PFSK-1 (cell line): Measurements from ENCODE around the gene RPL15.

Experiments used
- FOXP2 ChIP-seq: optimal IDR thresholded peaks from 2 replicates; pipeline ENCODE3; 2011; ENCODE audit warnings: borderline replicate concordance, control low read depth, inconsistent platforms; ENCODE audit not compliant: insufficient read depth; ENCODE audit errors: extremely low read length, extremely low read depth
- POLR2AphosphoS5 ChIP-seq: IDR thresholded peaks from 2 replicates; pipeline ENCODE4 v1.6.1; 2012; ENCODE audit warnings: low read depth, mild to moderate bottlenecking, control low read depth, low read length, moderate library complexity
- SIN3A ChIP-seq: IDR thresholded peaks from 2 replicates; pipeline ENCODE4 v1.6.1; 2012; ENCODE audit warnings: mild to moderate bottlenecking, low read length, moderate library complexity, borderline replicate concordance; ENCODE audit not compliant: insufficient read depth
- TAF1 ChIP-seq: IDR thresholded peaks from 2 replicates; pipeline ENCODE4 v1.6.1; 2012; ENCODE audit warnings: low read length, control low read depth, borderline replicate concordance; ENCODE audit not compliant: insufficient read depth
- TF ChIP-seq, protein P1 (sequence below), 2 experiments: IDR thresholded peaks; 2 replicates each; pipeline versions ENCODE4 v1.6.1 to v1.8.0; 2011 to 2012; ENCODE audit warnings: low read depth in 2 of 2, low read length in 2 of 2, control low read depth in 1 of 2, inconsistent platforms in 1 of 2, mild to moderate bottlenecking in 1 of 2, moderate library complexity in 1 of 2; ENCODE audit not compliant: insufficient read depth in 1 of 2

The RPL15 gene

DNA sequence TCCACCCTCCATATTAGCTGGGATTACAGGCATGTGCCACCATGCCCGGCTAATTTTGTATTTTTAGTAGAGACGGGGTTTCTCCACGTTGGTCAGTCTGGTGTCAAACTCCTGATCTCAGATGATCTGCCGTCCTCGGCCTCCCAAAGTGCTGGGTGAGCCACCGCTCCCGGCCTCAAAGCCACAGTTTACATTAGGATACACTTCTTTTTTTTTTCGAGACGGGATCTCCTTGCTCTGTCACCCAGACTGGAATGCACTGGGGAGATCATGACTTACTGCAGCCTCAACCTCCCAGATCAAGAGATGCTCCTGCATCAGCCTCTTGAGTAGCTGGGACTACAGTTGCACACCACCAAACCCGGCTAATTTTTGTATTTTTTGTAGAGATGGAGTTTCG, 25.6 kb downstream of the RPL15 start:
- TF ChIP-seq SIN3A (no peak), POLR2AphosphoS5 (no peak), TAF1 (no peak), FOXP2 (no peak)
- TF ChIP-seq, protein P1, sequence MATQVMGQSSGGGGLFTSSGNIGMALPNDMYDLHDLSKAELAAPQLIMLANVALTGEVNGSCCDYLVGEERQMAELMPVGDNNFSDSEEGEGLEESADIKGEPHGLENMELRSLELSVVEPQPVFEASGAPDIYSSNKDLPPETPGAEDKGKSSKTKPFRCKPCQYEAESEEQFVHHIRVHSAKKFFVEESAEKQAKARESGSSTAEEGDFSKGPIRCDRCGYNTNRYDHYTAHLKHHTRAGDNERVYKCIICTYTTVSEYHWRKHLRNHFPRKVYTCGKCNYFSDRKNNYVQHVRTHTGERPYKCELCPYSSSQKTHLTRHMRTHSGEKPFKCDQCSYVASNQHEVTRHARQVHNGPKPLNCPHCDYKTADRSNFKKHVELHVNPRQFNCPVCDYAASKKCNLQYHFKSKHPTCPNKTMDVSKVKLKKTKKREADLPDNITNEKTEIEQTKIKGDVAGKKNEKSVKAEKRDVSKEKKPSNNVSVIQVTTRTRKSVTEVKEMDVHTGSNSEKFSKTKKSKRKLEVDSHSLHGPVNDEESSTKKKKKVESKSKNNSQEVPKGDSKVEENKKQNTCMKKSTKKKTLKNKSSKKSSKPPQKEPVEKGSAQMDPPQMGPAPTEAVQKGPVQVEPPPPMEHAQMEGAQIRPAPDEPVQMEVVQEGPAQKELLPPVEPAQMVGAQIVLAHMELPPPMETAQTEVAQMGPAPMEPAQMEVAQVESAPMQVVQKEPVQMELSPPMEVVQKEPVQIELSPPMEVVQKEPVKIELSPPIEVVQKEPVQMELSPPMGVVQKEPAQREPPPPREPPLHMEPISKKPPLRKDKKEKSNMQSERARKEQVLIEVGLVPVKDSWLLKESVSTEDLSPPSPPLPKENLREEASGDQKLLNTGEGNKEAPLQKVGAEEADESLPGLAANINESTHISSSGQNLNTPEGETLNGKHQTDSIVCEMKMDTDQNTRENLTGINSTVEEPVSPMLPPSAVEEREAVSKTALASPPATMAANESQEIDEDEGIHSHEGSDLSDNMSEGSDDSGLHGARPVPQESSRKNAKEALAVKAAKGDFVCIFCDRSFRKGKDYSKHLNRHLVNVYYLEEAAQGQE (IDR thresholded peaks at IDR 0.05; ENCODE audit: insufficient read depth in 1 of 2, low read depth in 2 of 2, low read length in 2 of 2) = no peak

DNA sequence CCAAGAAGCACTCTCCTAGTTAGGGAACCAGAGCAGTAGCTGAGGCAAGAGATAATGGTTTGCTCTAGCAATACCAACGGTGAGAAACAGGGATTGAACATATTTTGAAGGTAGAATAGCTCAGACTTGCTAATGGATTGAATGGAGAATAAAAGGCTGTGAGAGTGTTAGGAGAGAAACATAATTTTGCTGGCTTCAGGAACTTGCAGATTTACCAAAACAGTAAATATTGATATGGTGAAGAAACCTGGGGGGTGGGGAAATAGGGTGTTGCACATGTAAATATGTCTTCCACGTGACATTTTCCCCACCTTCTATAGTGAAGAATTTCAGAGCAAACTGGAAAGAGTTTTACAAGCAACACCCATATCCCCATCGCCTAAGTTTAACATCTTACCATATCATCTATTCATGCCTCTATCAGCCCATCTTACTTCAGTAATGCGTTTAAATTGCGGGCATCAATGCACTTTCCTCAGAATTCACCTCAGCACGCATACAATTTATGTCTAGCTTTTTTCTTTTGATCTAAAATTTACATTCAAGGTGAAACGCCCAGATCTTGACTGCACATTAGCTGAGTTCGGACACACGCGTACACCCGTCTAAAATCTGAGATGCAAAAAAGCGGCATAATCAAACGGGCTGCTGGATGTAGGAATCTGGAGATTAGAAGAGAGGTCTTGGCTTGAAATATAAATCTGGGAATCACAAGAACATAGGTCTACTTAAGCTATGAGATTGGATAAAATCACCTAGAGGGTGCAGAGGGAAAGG, 27.3 kb downstream of the RPL15 start:
- no peak for TF ChIP-seq TAF1
- TF ChIP-seq, protein P1 (IDR thresholded peaks at IDR 0.05; ENCODE audit: insufficient read depth in 1 of 2, low read depth in 2 of 2, low read length in 2 of 2) = no peak
- no peak for TF ChIP-seq POLR2AphosphoS5
- TF ChIP-seq SIN3A = no peak
- no peak for TF ChIP-seq FOXP2

DNA sequence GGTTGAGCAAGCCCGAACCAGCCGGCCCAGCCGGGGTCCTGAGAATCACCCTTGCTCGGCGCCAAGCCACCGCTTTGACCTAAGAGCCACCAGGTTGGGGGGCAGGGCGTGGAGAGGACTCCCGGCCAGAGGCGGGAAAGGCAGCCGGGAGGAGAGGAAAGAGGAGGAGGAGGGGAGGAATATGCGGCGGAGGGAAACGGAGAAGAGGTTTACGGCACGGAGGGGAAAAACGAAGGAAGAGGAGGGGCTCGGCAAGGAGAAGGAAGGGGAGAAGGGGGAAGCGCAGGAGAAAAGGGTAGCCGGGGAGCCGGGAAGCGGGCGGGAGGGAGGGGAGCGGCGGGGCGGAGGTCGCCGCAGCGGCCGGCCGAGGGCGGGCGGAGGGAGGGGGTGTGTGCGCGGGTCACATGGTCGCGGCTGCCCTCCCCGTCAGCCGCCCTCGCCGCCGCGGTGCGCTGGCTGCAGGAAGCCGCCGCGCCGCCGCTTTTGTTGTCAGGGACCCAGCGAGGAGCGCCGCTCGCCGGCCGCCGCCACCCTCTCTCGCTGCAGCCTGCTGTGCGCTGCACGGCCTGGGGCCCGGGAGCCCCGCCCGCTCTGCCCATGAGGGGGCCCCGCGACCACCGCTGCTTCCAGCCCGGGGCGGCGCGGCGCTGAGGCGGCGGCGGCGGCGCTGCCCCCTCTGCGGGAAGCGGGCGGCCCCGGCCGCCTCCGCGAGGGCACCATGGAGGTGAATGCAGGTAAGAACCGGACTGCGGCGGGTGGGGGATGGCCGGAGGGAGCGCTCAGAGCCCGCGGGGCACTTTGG, 28.1 kb downstream of the RPL15 start, which contains the start of gene NR1D2:
NR1D2 (plus strand) TSS at position 426 of the 802 bp plus-strand sequence; CDS start at position 719, 293 bp downstream.
- TF ChIP-seq FOXP2 (peak; percentile 18), POLR2AphosphoS5 (no peak)

DNA sequence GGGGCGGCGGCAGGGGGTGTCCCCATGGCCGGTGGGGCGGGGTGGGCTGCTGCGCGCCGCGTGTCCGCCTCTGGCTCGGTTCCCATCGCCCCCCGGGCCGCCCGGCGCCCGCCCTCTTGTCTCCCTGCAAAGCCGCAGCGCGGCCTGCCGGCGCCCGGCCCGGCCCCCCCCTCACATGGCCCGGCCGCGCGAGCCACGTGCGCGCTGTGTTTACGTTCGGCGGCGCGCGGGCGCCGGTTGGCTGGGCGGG, 28.7 kb downstream of the RPL15 start:
- TF ChIP-seq SIN3A (no peak), POLR2AphosphoS5 (no peak), TAF1 (no peak), FOXP2 (no peak)
- TF ChIP-seq, protein P1 (IDR thresholded peaks at IDR 0.05; ENCODE audit: insufficient read depth in 1 of 2, low read depth in 2 of 2, low read length in 2 of 2) = no peak

DNA sequence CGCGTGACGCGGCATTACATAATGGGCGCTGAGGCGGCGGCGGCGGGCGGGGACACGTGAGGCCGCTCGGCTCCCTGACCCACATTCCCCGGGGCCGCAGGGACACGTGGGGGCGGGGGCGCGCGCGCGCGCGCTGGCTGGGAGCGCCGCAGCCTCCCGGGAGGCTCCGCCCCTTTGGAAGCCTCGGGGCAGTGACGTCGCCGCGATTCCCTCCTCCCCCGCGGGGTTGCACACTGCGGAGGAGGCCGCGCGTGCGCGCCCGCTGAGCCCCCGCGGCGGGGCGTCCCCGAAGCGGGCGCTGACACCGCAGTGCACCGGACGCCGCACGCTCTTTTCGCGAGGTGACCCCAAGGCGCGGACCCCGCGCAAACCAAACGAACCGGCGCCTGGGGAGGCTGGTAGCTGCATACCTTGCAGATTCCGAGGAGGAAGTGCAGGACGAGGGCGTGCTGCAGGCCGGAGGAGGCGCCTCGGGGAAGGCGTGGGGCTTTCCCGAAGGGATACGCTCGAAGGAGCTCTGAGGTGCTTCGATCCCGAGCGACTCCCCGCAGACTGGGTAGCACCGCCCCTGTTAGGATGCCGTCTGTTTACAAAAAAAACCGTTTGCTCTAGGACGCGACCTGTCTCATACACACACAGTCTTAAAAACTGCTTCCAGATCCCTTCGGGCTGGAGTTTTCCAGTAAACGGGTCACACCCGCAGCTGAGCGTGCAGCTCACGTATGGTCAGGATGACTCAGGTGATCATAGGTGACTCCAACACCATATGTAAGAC, 29.2 kb downstream of the RPL15 start:
- TF ChIP-seq FOXP2 (peak; percentile 80), SIN3A (peak; percentile 52; the same call in 1 of the 2 replicates), TAF1 (0 out of 2 replicates have a peak, but pooled peaks have one; percentile 31), POLR2AphosphoS5 (peak; percentile 57; the same call in 1 of the 2 replicates)
- TF ChIP-seq, protein P1 (IDR thresholded peaks at IDR 0.05; ENCODE audit: insufficient read depth in 1 of 2, low read depth in 2 of 2, low read length in 2 of 2) = no peak
